K562 (cell line): ENCODE results near the gene NYNRIN. TPM values are rescaled to one million over a fixed set of nuclear protein-coding genes. Genes with fewer than 3 reads are reported as not detected.

ENCODE experiments used
- ASH1L ChIP-seq: fragments of 450-650 bp; IDR thresholded peaks from 2 replicates; pipeline ENCODE4 v1.6.1; 2018; ENCODE audit warnings: borderline replicate concordance, mild to moderate bottlenecking, low read depth; ENCODE audit not compliant: partially characterized antibody
- CEBPG ChIP-seq, 3 experiments: fragments of 200-800 bp in 1 of 3; sonication (Bioruptor generic) in 1 of 3; sonication (generic) in 1 of 3; formaldehyde crosslinking in 1 of 3; IDR thresholded peaks in 2 of 3; conservative IDR thresholded peaks in 1 of 3; 2 replicates each; pipeline versions ENCODE4 v1.6.1 to v1.8.0; 2016 to 2022; ENCODE audit warnings: missing compliant biosample characterization in 2 of 3, missing genetic modification characterization in 2 of 3, mild to moderate bottlenecking in 1 of 3, missing genetic modification reagents in 1 of 3
- CHD4 ChIP-seq: fragments of 200-600 bp; sonication (generic); IDR thresholded peaks from 3 replicates; pipeline ENCODE4 v1.6.1; 2012; ENCODE audit warnings: low read depth, mild to moderate bottlenecking, mixed read lengths, low read length, inconsistent platforms; ENCODE audit not compliant: insufficient read depth, insufficient replicate concordance, poor library complexity, severe bottlenecking
- ESRRA ChIP-seq: fragments of 450-650 bp; IDR thresholded peaks from 2 replicates; pipeline ENCODE4 v1.6.1; 2014; ENCODE audit warnings: low read depth, mild to moderate bottlenecking, moderate library complexity, borderline replicate concordance
- ETV5 ChIP-seq: sonication (generic); formaldehyde crosslinking; IDR thresholded peaks from 2 replicates; pipeline ENCODE4 v1.4.0; 2020; ENCODE audit warnings: low read depth, mild to moderate bottlenecking, missing genetic modification reagents
- HEY1 ChIP-seq: fragments of 250-450 bp; sonication (Bioruptor Pico); IDR thresholded peaks from 2 replicates; pipeline ENCODE4 v1.5.0; 2020; ENCODE audit warnings: mild to moderate bottlenecking, moderate library complexity, borderline replicate concordance
- KDM5B ChIP-seq: fragments of 200-600 bp; sonication (generic); IDR thresholded peaks from 2 replicates; pipeline ENCODE4 v1.6.1; 2012; ENCODE audit warnings: low read depth, mild to moderate bottlenecking, moderate library complexity, low read length, control low read depth, inconsistent platforms; ENCODE audit not compliant: insufficient replicate concordance
- MEIS2 ChIP-seq: fragments of 450-650 bp; IDR thresholded peaks from 2 replicates; pipeline ENCODE4 v1.6.1; 2014; ENCODE audit warnings: mild to moderate bottlenecking; ENCODE audit not compliant: partially characterized antibody
- NCOA6 ChIP-seq: fragments of 450-650 bp; IDR thresholded peaks from 2 replicates; pipeline ENCODE4 v1.6.1; 2017; ENCODE audit warnings: mild to moderate bottlenecking
- TARDBP ChIP-seq: fragments of 450-650 bp; IDR thresholded peaks from 2 replicates; pipeline ENCODE4 v1.6.1; 2016
- TBL1XR1 ChIP-seq, 2 experiments: IDR thresholded peaks; 2 replicates each; pipeline ENCODE4 v1.6.1; 2012; ENCODE audit warnings: improper control_type of control experiment in 2 of 2, low read length in 2 of 2, mild to moderate bottlenecking in 1 of 2
- ZNF140 ChIP-seq: fragments of 250-450 bp; sonication (Bioruptor Pico); IDR thresholded peaks from 2 replicates; pipeline ENCODE4 v1.8.0; 2021; ENCODE audit warnings: moderate library complexity, mild to moderate bottlenecking, inconsistent platforms
- polyA plus RNA-seq, 8 experiments: library from polyadenylated mRNA; depleted of rRNA in 4 of 8; stranded (reverse) in 5 of 8; unstranded in 3 of 8; fragments of >200 nt; fragmentation: Nextera tagmentation in 2 of 8; fragmentation: Illumina TruSeq in 1 of 8; extraction: Ambion mirVana in 2 of 8; extraction: Trizol in 1 of 8; gene quantifications; 2 replicates each; pipeline versions ENCODE4 v1.2.1 to v1.2.3, GENCODE V29; 2011 to 2014; ENCODE audit warnings: inconsistent platforms in 1 of 8, missing spikeins in 1 of 8
- total RNA-seq, 7 experiments: library from RNA; depleted of rRNA in 6 of 7; stranded (reverse); fragments of >200 nt in 6 of 7; fragmentation: Illumina TruSeq in 2 of 7; extraction: Trizol in 2 of 7; gene quantifications; 2 replicates each; pipeline versions ENCODE4 v1.2.1 to v1.2.3, GENCODE V29; 2011 to 2021; ENCODE audit warnings: low replicate concordance in 1 of 7
- TF ChIP-seq, protein P1 (sequence below): fragments of 450-650 bp; formaldehyde crosslinking; IDR thresholded peaks from 2 replicates; pipeline ENCODE4 v1.4.0; 2020; ENCODE audit warnings: mild to moderate bottlenecking, mixed read lengths
- TF ChIP-seq, protein P2 (sequence below): fragments of 150-350 bp; conservative IDR thresholded peaks from 2 replicates; pipeline ENCODE4 v1.6.1; 2014; ENCODE audit warnings: low read length
- TF ChIP-seq, protein P3 (sequence below): fragments of 250-450 bp; sonication (Bioruptor Pico); IDR thresholded peaks from 2 replicates; pipeline ENCODE4 v1.5.0; 2021; ENCODE audit warnings: mild to moderate bottlenecking, moderate library complexity
- TF ChIP-seq, protein P4 (sequence below): fragments of 200-800 bp; sonication (Bioruptor generic); IDR thresholded peaks from 2 replicates; pipeline ENCODE4 v1.6.1; 2017; ENCODE audit warnings: missing genetic modification characterization, missing compliant biosample characterization

NYNRIN gene
- total and polyA plus RNA-seq, 9 of the 15 experiments (the other 6 are each of a cell fraction or from before 2014, with no cell fraction given): 0.04 to 1.2 (median 0.28) TPM

DNA sequence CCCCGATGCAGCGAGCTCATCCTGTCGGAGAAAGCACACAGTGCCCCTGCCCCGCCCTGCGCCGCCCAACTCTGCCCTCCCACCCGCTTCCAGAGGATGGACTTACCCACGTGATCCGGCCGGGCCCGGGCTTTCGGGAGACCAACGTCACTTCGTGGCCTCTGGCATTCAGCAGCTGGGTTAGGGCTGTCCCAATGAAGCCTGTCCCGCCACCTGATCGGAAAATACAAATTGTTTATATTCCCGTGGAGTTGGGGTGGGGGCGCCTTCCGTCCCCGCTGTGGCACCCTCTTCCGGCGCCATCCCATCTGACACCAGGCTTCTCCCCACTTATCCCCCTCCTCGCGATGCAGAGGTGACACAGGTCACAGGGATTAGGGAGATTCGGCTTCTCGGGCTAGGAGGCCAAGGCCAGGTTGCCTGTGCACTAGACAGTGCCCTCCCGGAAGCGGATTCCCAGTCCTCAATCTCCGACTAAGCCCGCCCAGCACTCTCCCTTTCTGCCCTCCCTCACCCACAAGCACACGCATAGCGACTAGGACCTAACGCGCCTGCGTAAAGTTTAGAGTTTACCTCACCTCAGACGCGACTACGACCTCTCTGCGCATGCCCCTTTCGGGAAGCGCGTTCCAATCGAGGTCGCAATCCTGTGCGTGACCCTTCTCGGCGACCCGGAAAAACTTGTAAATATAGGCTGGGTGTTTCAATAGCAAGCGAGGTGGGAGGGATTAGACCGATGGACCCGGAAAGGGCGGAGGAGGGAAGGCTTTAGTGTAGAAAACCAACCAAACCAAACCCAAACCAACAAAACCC, 43.6 kb downstream of the NYNRIN start, which contains the start of gene SDR39U1 (continued):
- no peak for TF ChIP-seq ASH1L
- no peak for TF ChIP-seq KDM5B
- no peak for TF ChIP-seq CEBPG (CRISPR knock-in tag; IDR thresholded peaks at IDR 0.05)
- no peak for TF ChIP-seq CEBPG (tag; conservative IDR thresholded peaks at IDR 0.05 in 1 of 2, IDR thresholded peaks at IDR 0.05 in 1 of 2)
- TF ChIP-seq NCOA6: no peak
- TF ChIP-seq TARDBP: no peak
- TF ChIP-seq ETV5 (CRISPR knock-in tag): peak; percentile 65; the same call in 1 of the 2 replicates
- peak; percentile 78 for TF ChIP-seq MEIS2
- TF ChIP-seq CHD4: no peak
- no peak for TF ChIP-seq ZNF140
- TF ChIP-seq TBL1XR1 (IDR thresholded peaks at IDR 0.05; ENCODE audit: low read length in 2 of 2): no peak
- TF ChIP-seq HEY1: no peak
- TF ChIP-seq, protein P1, sequence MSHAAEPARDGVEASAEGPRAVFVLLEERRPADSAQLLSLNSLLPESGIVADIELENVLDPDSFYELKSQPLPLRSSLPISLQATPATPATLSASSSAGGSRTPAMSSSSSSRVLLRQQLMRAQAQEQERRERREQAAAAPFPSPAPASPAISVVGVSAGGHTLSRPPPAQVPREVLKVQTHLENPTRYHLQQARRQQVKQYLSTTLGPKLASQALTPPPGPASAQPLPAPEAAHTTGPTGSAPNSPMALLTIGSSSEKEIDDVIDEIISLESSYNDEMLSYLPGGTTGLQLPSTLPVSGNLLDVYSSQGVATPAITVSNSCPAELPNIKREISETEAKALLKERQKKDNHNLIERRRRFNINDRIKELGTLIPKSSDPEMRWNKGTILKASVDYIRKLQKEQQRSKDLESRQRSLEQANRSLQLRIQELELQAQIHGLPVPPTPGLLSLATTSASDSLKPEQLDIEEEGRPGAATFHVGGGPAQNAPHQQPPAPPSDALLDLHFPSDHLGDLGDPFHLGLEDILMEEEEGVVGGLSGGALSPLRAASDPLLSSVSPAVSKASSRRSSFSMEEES: peak; percentile 83
- TF ChIP-seq, protein P2, sequence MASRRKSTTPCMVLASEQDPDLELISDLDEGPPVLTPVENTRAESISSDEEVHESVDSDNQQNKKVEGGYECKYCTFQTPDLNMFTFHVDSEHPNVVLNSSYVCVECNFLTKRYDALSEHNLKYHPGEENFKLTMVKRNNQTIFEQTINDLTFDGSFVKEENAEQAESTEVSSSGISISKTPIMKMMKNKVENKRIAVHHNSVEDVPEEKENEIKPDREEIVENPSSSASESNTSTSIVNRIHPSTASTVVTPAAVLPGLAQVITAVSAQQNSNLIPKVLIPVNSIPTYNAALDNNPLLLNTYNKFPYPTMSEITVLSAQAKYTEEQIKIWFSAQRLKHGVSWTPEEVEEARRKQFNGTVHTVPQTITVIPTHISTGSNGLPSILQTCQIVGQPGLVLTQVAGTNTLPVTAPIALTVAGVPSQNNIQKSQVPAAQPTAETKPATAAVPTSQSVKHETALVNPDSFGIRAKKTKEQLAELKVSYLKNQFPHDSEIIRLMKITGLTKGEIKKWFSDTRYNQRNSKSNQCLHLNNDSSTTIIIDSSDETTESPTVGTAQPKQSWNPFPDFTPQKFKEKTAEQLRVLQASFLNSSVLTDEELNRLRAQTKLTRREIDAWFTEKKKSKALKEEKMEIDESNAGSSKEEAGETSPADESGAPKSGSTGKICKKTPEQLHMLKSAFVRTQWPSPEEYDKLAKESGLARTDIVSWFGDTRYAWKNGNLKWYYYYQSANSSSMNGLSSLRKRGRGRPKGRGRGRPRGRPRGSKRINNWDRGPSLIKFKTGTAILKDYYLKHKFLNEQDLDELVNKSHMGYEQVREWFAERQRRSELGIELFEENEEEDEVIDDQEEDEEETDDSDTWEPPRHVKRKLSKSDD: no peak
- peak; percentile 69 for TF ChIP-seq ESRRA
- TF ChIP-seq, protein P3, sequence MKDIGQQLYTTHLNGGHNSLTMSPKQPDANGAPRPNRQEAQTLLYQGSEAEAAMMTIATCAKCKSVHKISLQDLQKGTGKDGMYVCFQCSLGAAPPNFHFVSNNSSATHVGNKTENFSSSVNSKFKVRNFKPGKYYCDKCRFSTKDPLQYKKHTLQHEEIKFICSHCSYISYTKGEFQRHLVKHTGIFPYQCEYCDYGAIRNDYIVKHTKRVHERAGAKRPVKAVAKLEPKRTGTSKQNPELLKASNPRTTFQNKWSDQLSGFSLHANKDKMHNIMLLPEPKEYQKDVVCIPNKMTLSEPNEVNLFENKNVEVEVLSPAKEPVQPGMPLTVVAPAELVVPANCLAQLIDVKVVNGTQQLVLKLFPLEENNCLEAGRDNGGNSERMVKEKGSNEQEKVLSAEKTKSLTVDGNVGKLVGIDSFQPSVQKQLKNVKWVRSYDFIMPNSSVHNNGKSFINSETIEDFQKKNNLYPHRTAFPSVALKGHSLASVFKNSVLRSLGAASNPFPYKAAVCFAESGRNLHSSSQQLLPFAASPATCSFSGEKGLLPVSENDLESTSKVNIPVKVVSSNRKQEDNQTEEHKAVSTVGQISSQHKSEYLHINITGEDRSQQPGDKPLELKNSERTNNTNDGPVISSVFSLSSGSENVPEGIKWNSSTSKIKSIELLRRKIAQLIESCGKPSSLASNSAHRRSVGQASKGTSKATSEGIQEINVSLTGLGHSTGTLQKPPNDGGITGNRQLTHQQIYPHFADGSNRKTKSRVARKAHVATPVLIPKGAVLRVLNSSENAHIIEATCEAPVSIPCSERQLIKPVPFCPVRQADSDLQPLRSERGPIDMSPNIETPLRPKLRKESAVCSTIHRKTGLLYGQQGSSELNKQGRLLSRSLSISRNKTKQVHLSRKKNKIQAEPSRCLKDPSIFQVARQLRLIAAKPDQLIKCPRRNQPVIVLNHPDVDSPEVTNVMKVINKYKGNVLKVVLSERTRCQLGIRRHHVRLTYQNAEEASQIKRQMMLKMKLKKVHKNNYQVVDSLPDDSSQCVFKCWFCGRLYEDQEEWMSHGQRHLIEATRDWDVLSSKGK (CRISPR knock-in tag): no peak
- TF ChIP-seq, protein P4, sequence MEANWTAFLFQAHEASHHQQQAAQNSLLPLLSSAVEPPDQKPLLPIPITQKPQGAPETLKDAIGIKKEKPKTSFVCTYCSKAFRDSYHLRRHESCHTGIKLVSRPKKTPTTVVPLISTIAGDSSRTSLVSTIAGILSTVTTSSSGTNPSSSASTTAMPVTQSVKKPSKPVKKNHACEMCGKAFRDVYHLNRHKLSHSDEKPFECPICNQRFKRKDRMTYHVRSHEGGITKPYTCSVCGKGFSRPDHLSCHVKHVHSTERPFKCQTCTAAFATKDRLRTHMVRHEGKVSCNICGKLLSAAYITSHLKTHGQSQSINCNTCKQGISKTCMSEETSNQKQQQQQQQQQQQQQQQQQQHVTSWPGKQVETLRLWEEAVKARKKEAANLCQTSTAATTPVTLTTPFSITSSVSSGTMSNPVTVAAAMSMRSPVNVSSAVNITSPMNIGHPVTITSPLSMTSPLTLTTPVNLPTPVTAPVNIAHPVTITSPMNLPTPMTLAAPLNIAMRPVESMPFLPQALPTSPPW (CRISPR knock-in tag): peak; percentile 56
